ENCODE data around the gene MINDY1.

The MINDY1 gene

DNA sequence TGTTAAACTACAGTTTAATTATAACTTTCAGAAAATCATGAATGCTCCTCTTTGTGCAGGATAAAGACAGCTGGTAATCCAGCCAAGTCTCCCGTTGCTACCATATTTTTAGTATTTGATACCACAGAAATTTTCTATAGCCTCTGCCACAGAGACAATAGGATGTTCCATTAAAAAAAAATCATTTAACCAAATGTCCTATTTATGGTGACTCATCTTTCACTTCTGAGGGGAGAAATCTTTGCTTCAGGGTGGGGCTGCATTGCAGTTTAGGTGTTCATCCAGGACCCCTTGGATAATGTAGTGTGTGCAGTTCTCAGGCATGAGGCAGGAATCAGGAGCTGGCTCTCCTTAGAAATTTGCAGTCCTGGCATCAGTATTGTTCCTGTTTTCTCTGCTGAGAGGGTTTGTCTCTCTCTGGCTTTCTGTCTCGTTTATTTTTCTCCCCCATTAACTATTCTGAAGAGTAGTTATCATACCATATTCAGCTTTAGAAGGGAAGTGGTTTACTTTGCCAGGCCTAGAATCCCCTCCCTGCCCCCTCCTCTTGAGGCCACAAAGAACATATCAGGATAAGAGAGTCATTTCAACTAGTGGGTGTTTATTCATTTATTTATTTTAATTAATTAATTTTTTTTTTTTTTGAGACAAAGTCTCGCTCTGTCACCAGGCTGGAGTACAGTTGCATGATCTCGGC lies 4.6 kb upstream of the MINDY1 start:
- no peak for DNase-seq (ENCODE audit: low read depth)

- no peak for DNase-seq (ENCODE audit: low read depth)
Measured at GRCh38 chr1:151010346-151010726, 3.6 kb upstream of the MINDY1 start.

GRCh38 chr1:151009674-151010345 lies 3.1 kb upstream of the MINDY1 start:
- no peak for DNase-seq (ENCODE audit: low read depth)

- no peak for DNase-seq (ENCODE audit: low read depth)
Measured at GRCh38 chr1:151009206-151009587, 2.5 kb upstream of the MINDY1 start.

DNA sequence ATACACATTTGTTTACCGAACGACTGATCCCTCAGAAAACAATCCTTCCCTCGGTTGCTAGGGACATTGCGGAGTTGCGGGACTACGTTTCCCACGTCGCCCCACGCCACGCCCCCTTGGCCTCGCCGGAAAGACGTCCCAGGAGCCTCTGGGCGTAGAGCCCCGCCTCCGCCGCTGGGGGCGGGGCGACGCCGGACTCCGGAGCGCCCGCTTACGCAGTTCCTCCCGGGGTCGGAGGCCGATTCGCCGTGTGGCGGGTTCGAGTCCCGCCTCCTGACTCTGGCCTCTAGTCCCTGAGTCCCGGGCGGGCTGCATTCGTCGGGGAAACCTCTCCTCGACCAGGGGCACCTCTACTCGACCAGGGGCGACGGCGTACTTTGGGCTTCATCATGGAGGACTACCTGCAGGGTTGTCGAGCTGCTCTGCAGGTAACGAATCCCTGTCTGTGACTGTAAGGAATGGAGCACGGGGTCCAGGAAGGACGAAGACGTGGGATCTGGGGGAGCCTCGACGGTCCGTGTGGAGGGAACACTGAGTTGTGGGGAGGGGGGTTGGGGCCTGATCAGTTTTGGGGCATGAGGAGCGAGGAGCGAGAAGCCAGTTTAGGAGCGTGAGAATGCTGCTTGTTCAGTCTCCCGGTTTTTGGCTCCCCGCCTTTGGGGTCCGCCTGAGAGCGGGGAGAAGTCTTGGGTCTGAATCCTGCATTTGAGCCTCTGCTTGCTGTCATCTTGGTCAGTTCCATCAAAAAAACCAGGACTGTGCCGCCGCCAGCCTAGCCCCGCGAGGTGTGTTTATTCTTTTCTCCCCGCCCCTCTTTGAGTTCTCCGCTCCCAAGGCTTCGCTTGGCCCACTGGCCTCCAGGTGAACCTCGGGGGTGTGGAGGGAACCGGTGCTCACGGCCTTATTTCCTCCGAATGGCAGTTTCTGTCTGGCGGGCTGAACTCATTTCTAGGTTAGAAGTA lies 1.8 kb upstream of the MINDY1 start, which contains the start of gene PRUNE1:
Gene PRUNE1 (plus strand): TSS at position 206 of the 962 bp plus-strand sequence. CDS start 184 bp downstream, at position 390.
- DNase-seq (ENCODE audit: low read depth): peak; percentile 90

DNA sequence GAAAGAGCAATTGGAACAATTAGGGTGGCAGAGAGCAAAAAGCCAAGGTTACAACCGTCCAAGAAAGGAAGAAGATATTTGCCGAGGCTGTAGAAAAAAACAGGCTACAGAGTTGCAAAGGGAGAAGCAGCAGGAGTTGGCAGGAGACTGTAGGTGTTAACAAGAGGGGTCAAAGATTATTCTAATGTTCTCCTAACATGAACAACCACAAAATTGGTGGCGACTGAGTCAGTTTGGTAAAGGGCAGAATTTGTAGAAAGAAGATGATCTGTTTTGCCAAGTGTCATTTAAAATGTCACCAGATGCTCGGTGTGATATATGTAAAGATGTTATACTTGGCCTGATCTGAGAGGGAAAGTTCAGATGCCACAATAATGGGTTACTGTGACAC lies 1.1 kb upstream of the MINDY1 start:
- DNase-seq (ENCODE audit: low read depth): no peak

DNA sequence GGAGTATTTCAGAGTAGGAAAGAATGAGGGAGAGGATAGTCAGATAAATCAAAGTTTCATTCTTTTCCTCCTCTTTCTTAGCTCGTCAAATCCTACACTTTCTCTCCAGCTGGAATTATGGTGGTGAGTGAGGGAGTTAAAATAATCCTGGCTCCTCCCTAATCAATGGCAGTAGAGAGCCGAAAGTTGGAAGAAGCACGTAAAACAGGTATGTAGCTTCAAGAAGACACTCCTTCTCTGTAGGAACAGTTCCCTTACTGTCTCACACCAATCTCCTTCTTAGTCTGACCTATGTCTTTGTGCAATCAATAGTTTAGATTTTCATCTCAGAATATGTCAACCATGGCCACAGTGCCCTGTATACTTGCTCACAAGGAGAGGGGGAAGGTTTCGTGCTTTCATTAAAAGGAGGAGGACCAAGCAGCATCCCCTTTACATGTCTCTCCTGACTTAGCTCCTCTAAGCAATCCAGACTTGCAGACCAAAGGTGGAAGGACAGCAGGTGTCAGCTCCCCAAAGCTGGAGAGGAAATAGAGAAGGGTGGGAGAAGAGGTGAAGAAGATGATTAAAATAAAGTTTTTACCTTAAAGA lies 878 bp downstream of the MINDY1 start:
- no peak for DNase-seq (ENCODE audit: low read depth)

- no peak for DNase-seq (ENCODE audit: low read depth)
Measured at GRCh38 chr1:151003180-151003579, 3.5 kb downstream of the MINDY1 start.

DNA sequence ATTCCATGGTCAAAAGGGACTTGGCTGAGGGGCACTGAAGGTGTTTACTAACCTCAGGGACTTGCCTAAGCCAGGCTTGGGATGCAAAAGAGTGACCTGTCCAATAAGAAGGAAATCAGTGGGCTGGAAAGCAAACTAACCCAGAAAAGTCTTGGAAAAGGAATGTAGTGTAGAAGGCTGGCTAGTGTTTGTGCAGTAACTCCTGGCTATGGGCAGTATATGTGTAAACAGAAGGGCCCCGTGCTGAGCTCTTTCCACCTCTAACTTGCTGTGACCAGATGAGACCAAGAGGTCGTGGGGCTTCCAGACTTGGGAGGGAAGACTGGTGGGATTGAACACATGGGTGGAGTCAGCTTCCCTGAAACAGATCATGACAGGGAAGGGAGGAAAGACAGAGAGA lies 4.1 kb downstream of the MINDY1 start:
- DNase-seq (ENCODE audit: low read depth): no peak

GRCh38 chr1:151002051-151002450 lies 4.7 kb downstream of the MINDY1 start:
- no peak for DNase-seq (ENCODE audit: low read depth)

DNA sequence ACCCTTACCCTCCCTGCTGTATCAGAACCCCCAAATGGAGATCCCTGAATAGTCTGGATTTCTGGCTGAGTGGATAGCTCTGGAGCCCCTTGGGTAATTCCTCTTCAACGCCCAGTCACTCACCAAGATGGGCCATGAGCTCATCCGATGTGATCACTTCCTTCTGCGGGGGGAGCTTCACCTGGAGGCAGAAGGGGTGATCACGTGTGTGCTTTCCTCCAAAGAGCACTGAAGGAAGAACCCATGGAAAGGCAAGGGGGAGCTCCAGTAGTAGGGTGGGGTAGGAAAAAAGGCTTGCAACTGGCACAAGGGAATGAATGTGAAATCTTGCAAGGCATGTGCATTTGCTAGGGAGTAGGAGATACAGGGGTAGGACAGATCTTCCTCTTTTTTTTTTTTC lies 5.1 kb downstream of the MINDY1 start:
- no peak for DNase-seq (ENCODE audit: low read depth)

GRCh38 chr1:151000408-151000807 lies 6.3 kb downstream of the MINDY1 start:
- DNase-seq (ENCODE audit: low read depth): no peak

- DNase-seq (ENCODE audit: low read depth): no peak
Measured at GRCh38 chr1:150999926-151000325, 6.8 kb downstream of the MINDY1 start.

- DNase-seq (ENCODE audit: low read depth): no peak
Measured at GRCh38 chr1:150999051-150999674, 7.5 kb downstream of the MINDY1 start.

- DNase-seq (ENCODE audit: low read depth): no peak
Measured at GRCh38 chr1:150997949-150998348, 8.8 kb downstream of the MINDY1 start.

GRCh38 chr1:150997126-150997872 lies 9.4 kb downstream of the MINDY1 start:
- no peak for DNase-seq (ENCODE audit: low read depth)

GRCh38 chr1:150995896-150996295 lies 10.8 kb downstream of the MINDY1 start:
- no peak for DNase-seq (ENCODE audit: low read depth)

DNA sequence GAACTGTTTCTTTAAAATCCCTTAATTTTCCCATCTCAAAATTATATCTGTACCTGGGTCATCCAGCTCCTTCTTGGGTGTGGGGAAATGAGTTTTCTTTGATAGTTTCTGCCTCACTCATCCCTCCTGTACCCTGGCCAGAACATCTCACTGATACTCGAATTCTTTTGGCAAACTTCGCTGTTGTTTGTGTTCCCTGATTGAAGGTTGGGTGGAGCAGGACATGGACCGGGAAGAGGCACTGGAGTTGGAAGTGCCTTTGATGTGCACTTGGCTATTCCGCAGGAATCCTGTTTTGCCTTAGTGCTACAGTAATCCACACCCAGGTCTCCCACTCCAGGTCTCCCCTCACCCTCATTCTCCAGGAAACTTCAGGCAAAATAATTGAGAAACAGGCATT lies 11.2 kb downstream of the MINDY1 start:
- no peak for DNase-seq (ENCODE audit: low read depth)

DNA sequence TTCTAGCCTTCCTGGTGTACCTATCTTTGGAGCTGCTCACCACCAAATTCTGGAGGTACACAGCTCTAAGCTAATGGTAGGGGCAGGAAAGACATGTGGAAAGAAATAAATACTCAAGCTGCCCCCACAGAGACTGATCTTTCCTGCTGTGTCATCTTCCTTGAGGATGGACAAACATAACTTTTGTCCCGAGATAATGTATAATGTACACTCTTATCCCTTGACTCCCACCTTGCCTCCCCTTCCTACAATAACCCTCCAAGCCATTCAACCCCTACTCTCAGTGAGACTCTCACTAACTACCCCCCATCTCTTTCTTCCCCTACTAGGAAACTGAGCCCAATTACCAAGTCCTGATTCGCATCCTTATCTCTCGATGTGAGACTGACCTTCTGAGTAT lies 12.5 kb downstream of the MINDY1 start:
- no peak for DNase-seq (ENCODE audit: low read depth)

DNA sequence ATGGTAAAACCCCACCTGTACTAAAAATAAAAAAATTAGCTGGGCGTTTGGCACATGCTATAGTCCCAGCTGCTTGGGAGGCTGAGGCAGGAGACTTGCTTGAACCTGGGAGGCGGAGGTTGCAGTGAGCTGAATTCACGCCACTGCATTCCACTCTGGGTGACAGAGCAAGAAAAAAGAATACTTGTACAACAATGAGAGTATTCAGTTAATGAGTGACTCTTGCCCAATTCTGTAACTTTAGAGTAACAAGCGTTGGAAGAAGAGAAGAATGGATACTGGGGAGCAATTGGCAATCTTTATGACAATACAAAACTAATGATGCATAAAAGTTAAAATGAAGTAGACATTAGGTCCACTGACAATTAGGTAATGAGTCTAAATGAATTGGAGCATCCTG lies 14.1 kb downstream of the MINDY1 start:
- no peak for DNase-seq (ENCODE audit: low read depth)

- no peak for DNase-seq (ENCODE audit: low read depth)
Measured at GRCh38 chr1:150987924-150988323, 18.8 kb downstream of the MINDY1 start.
